GM19452 (cell line): ENCODE results near the gene MVB12A.

Experiments used
- ATAC-seq: cut with Tn5 transposase; IDR thresholded peaks from one replicate; pipeline ENCODE4 v1.9.1; 2021; ENCODE audit not compliant: unreplicated experiment

Gene MVB12A

DNA sequence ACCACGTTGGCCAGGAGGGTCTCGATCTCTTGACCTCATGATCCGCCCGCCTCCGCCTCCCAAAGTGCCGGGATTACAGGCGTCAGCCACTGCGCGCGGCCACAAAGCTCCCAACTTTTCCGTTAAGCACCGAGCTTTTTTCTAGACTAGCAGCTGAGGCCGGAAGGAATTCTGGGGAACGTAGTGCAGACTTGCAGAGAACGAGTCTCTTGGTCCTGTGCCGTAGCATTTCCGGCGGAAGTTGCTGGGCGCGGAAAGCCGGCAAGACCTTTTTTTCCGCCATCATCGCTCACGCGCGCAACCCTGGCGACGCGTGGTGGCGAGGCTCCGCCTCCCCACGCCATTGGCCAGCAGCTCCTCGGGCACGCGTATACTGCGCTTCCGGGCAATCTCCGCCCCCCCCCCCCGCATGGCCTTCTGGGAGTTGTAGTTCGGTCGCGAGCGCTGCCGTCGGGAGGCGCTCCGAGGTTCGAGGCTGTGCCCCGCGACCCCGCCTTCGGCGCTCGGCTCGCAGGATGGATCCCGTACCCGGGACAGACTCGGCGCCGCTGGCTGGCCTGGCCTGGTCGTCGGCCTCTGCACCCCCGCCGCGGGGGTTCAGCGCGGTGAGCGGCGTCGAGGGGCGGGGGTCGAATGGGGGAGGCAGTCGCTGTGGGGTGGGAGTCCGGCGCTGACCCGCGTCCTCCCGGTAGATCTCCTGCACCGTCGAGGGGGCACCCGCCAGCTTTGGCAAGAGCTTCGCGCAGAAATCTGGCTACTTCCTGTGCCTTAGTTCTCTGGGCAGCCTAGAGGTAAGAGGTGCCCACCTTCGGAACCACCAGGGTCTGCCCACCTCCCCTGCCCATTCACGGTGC is at the start of gene MVB12A:
Gene MVB12A (plus strand): TSS at position 427 of the 854 bp plus-strand sequence. CDS start 89 bp downstream, at position 516.
- peak; percentile 89 for ATAC-seq

GRCh38 chr19:17376935-17377600 is 42.8 kb upstream of the MVB12A start, which contains the start of gene PLVAP:
TSS of gene PLVAP (minus strand) at chr19:17377342. CDS start at chr19:17377288, 54 bp downstream.
- no peak for ATAC-seq

DNA sequence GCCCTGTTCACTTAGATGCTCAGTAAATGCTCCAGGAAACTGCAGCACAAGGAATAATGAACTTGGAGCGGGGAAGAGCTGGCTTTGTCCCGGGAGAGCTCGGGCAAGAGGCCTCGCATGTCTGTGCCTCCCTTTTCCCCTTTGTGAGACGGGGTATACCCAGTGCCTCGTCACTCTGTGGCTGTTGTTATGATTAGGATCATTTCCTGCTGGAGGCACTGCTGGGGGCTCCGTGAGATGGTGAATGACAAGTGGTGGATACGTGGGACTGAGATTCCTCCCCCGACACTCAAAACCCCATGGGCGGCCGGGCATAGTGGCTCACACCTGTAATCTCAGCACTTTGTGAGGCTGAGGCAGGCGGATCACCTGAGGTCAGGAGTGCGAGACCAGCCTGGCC is 41.6 kb upstream of the MVB12A start:
- no peak for ATAC-seq

- no peak for ATAC-seq
Observed at GRCh38 chr19:17379221-17379631, 40.6 kb upstream of the MVB12A start.

DNA sequence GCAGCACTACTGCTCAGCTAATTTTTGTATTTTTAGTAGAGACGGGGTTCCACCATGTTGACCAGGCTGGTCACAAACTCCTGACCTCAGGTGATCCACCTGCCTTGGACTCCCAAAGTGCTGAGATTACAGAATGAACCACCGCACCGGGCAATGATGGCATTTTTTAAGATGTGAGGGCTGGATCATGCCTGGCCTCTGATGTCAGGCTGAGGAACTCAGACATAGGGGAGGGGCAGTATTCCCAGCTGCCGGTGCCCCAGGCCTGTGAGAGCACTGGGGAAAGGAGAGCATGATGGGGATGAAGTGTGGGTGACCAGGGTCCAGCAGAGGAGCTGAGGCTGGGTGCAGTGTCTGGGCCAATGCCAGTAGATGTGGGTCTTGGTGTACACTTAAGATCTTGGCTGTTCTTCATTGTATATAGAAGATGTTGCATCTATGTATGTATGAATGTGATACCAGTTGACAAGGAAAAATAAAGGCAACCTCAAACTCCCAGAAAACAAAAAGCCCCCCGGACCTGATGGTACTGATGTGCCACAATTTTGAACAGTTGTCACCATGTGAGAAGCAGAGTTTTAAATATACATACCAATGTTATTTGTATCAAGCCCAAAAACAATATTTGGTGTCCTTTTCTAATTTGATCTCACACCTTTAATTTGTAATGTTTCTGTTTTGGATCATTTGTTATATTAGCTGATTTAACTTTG is 39.3 kb upstream of the MVB12A start:
- ATAC-seq: no peak

DNA sequence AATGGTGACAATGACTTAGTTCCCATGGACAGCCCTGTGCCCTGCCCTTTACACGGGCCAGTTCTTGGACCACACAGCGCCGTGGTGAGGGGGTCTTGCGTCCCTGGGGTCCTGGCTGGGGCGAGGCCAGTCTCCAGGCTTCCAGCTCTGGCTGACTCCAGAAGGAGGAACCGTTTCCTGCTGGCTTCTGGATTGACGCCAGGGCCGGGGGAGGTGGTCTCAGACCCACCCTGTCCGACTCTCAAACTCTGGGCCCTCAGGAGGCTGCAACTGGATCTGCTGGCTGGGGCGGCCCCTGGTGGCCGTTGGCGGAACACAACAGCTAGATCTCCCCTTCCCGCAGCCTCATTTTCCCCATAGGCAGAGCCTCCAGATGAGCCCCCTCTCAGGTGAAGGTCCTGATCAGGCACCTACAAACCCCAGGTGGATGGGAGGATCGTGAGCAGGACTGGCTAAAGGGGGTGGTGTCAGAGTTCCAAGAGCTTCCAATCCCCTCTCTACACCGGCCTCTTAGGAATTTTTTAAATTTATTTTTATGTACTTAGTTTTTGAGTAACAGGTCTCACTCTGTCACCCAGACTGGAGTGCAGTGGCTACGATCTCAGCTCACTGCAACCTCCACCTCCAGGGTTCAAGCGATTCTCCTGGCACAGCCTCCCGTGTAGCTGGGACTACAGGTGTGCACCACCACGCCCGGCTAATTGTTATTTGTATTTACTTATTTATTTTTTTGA is 33.8 kb upstream of the MVB12A start:
- no peak for ATAC-seq

GRCh38 chr19:17389288-17389687 is 30.6 kb upstream of the MVB12A start:
- no peak for ATAC-seq

GRCh38 chr19:17389957-17390664 is 29.7 kb upstream of the MVB12A start:
- no peak for ATAC-seq

DNA sequence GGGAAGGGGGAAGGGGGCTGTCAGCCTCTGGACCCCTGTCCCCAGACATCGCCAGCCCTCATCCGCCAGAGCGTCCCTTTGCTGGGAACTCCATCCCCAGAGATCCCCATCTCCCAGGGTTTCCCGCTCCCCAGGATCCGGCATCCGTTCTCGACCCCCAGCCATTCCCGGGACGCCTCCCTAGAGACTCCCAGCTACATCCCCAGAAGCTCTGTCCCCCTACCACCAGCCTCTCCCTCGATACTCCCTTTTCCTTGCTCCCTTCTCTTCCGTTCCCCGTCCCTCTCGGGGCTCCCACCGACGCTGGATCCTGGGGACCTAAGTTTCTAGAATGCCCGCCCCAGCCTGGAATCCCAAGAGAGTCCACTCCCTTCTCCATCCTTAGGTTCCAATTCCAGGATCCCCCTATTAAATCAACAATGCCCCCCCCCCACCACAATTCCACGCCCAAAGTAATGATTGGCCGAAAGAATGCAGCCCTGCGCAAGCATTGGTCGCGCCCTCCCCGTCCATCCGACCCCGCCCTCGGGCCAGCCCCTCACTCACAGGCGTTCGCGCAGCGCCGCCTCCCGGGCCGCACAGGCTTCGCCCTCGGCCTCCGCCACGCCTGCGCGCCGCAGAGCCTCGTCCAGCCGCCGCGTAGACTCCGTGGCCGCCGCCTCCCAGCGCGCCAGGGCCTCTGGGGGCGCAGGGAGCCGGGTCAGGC is 29.0 kb upstream of the MVB12A start:
- peak; percentile 92 for ATAC-seq

- ATAC-seq: no peak
Observed at GRCh38 chr19:17391371-17392151, 28.3 kb upstream of the MVB12A start.

- no peak for ATAC-seq
Observed at GRCh38 chr19:17393002-17393401, 26.8 kb upstream of the MVB12A start.

- ATAC-seq: no peak
Observed at GRCh38 chr19:17393914-17394313, 25.9 kb upstream of the MVB12A start, which contains the start of gene CCDC194. TSS of gene CCDC194 (minus strand) at chr19:17394196. CDS start at chr19:17394158, 38 bp downstream.

- ATAC-seq: no peak
Observed at GRCh38 chr19:17394891-17395415, 24.9 kb upstream of the MVB12A start.

DNA sequence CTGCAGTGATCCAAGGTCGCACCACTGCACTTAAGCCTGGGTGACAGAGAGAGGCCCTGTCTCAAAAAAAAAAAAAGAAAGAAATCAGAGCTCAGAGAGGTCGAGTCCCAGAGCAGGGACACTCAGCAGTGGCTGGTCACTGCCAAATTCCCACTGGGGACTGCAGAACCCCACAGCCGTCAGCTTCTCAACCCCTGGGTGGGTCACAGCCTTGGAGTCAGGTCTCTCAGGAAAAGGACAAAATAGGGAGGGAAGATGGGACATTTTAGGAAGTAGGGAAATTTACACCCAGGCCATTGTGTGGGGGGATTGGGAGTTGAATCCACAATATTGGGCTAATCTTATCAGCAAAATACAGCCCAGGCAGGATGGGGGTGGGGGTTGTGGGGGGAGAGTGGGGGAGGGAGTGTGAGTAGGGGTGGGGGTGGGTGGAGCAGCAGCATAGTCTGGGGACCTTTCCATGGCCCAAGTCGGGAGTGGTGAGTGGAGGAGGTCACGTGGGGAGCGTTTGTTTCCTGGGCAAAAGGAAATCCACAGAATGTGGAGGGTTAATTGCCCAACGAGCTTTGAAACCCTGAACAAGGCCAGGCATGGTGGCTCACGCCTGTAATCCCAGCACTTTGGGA is 20.8 kb upstream of the MVB12A start:
- no peak for ATAC-seq

GRCh38 chr19:17401628-17402027 is 18.2 kb upstream of the MVB12A start:
- no peak for ATAC-seq

GRCh38 chr19:17402982-17403855 is 16.6 kb upstream of the MVB12A start:
- ATAC-seq: no peak

DNA sequence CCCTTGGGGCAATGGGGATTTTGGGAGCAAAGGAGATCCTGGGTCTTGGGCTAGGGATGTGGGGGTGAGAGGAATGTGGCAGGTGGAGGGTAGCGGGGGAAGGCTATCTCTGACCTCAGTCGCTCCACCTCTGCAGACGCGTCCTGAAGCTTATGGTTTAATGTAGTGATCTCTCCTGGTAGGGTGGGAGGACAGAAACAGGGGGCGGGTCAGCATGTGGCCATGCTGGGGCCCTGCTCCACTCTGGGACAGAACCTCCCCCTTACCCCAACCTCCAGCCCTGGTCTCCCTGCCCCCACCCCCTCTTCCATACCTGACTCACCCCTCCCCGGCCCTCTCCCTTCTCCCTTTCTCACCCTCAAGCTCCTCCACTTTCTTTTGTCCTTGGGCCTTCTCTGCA is 15.8 kb upstream of the MVB12A start:
- no peak for ATAC-seq
